GM12864 (cell line): ENCODE measurements around the gene RALGPS1.

ENCODE experiments used
- DNase-seq: peaks from one replicate; pipeline ENCODE4 v3.0.0-alpha.2; 2011; ENCODE audit warnings: low read depth
- H3K4me3 ChIP-seq: 2 replicates; pipeline ENCODE4 v1.5.1; 2011; ENCODE audit warnings: mild to moderate bottlenecking, low read depth, low read length, control low read depth
- TF ChIP-seq, protein P1 (sequence below): IDR thresholded peaks from 2 replicates; pipeline ENCODE4 v1.5.1; 2011; ENCODE audit warnings: low read depth, mild to moderate bottlenecking, moderate library complexity, low read length, control low read depth, inconsistent platforms; ENCODE audit errors: missing control alignments

RALGPS1 gene

DNA sequence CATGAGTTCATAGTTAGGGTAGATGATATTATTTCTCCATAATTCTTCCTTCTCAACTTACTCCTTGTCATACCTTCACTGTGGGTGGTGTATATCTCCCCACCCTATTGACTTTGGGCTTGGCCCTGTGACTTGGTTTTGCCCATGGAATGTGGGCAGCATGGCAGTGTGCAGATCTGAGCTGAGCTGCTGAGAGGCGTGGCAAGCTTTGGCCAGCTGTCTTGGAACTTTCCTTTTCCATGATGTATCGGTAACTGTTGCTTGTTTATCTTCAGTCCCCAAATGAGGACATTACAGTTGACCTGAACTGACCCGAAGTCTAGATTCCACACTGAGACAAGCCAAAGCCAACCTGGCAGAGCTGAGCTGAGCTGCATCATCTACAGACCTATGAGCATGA, 70.4 kb downstream of the RALGPS1 start:
- TF ChIP-seq, protein P1, sequence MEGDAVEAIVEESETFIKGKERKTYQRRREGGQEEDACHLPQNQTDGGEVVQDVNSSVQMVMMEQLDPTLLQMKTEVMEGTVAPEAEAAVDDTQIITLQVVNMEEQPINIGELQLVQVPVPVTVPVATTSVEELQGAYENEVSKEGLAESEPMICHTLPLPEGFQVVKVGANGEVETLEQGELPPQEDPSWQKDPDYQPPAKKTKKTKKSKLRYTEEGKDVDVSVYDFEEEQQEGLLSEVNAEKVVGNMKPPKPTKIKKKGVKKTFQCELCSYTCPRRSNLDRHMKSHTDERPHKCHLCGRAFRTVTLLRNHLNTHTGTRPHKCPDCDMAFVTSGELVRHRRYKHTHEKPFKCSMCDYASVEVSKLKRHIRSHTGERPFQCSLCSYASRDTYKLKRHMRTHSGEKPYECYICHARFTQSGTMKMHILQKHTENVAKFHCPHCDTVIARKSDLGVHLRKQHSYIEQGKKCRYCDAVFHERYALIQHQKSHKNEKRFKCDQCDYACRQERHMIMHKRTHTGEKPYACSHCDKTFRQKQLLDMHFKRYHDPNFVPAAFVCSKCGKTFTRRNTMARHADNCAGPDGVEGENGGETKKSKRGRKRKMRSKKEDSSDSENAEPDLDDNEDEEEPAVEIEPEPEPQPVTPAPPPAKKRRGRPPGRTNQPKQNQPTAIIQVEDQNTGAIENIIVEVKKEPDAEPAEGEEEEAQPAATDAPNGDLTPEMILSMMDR: no peak
- no peak for DNase-seq
- H3K4me3 ChIP-seq: no peak overlapping the region

DNA sequence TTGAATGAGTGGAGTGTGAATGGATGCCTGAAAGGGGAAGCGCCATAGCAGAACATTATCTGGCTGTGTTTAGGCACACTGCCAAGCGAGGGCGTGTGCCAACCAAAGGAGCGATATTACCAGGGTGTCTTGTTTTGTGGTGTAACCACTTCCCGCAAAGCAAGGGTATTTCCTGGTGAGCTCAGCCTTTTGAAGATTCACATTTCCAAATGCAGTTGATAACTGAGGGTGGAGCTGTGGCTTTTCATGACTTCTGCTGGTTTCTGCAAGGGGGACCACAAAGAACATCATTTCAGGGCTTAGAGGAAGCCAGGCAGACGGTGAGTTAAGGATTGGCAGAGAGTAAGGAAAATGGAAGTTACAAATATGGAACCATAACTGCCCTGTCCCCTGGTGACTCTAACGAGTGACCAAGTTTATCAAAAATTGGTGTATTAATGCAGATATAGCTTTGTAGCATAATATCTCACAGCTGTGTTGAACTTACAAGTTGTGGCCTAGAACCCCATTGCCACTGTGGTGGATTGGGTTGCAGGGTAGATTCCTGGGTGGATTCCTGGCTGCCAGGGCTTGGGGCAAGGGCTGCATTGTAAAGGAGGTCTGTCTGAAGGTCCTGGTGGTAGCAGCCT, 71.4 kb downstream of the RALGPS1 start:
- TF ChIP-seq, protein P1: no peak
- peak; percentile 70 for DNase-seq

DNA sequence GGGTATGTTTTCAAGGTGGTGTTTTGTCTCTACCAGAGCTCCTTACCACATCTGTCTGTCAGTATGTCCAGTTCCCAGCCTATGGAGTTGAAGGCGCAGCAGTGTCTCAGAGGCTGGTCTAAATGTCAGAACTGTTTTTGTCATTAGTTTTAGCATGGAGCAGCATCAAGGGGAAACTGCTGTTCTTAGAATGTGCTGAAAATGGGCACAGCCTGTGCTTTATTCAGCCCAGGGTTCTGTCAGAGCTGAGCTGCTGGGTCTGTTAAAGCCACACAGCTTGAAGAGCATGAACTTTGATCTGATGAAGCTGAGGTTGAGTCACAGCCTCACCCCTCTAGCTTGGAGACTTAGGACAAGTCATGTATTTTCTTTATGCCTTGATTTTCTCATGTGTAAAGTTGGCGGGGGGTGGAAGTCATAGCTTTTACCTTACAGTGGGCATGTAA, 71.9 kb downstream of the RALGPS1 start:
- TF ChIP-seq, protein P1: no peak
- no peak overlapping the region for H3K4me3 ChIP-seq
- DNase-seq: no peak

More for the DNA sequence above, 71.4 kb downstream of the RALGPS1 start:
- no peak overlapping the region for H3K4me3 ChIP-seq

DNA sequence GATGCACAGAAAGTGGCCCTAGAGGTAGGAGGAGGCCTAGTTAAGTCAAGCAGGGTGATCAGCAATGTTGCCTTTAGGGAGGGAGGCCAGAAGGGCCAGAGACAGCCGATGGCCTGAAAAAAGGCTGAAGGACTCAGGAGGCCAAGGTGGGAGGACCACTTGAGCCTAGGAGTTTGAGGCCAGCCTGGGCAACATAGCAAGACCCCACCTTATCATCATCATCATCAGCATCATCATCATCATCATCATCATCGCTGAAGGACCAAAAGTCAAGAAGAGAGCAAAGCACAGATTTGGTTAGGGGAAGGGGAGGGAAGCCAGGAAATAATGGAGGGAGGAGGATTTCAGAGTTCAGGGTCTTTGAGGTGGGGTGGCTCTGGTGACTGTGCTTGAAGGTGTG, 74.3 kb downstream of the RALGPS1 start:
- H3K4me3 ChIP-seq: no peak overlapping the region
- TF ChIP-seq, protein P1: no peak
- no peak for DNase-seq

DNA sequence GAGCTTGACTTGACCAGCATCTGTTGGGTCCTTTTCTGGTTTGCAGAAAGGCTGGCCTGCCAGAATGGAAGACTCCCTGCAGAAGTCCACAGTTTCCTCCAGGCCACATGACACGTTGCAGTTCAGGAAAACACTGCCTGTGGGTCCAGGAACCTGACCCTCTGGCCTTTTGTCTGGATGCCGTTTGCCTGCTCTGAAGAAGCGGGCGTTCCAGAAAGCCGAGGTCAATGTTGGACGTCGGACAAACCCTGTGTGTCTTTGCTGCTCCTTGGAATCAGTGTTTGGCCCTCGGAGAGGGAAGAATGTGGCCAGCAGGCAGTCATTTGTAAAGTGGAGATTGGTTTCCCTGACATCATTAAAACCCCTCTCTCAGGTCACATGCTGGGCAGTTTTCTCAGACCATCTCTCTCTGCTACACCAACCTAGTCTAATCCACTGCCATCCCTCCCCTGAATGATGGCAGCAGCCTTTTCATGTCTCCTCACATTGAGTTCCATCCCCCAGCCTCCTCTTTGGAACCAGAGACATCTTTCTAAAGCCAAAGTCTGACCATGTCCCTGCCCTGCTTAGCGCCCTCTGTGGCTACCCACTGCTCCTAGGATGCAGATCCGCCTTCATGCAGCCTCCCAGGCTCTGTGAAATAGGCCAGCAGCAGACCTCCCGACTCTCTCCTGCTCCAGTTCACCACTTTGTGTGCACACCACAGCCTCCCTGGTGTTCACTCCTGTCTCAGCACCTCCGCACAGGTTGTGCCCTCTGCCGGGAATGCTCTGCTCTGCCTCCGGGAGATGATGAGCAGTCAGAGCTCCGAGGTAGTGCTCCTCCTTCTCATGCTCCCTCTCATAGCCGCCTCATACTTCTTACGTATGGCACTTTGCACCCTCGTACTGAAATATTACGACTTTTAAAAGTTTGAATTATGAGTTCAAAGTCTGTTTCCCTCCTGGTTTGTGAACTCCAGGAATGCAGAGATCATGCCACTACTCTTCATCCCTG, 75.6 kb downstream of the RALGPS1 start:
- TF ChIP-seq, protein P1: no peak
- DNase-seq: no peak

DNA sequence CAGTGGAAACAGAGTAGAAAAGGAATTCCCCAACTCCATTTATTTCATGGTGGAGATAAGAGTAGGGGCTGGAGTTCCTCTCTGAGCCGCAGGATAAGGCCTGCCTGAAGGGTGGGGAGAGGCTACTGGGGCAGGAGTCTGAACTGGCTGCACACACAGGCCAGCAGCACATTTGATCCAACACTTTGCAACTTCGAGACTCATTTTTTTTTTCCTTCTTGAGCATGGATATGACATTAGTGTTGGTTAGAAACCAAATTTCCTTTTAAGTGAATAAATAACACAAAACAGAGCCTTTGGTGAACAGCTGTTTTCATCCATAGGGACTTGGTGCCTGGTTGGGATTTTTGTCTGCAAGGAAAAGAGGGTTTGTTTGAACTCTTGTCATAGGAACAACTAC, 76.6 kb downstream of the RALGPS1 start:
- H3K4me3 ChIP-seq: no peak overlapping the region
- DNase-seq: no peak
- TF ChIP-seq, protein P1: no peak

More for the DNA sequence above, 75.6 kb downstream of the RALGPS1 start:
- no peak overlapping the region for H3K4me3 ChIP-seq
